Muscle layer of colon (tissue), 2 donors: ENCODE measurements around the gene WSB2.
"Not testable (repeated sequence)": the region's sequence is repeated elsewhere in the genome, so short reads cannot be mapped to it uniquely, and the experiment has no call there.

Experiments used
- H3K27ac ChIP-seq: one replicate; pipeline ENCODE4 v1.7.0; 2013; ENCODE audit warnings: low read depth, mild to moderate bottlenecking, low read length, moderate library complexity
- H3K27me3 ChIP-seq, 2 donors: one replicate each; pipeline ENCODE4 v1.7.0; 2013; ENCODE audit warnings: low read length in 2 of 2, mild to moderate bottlenecking in 2 of 2; ENCODE audit not compliant: insufficient read depth in 2 of 2, control insufficient read depth in 1 of 2
- H3K36me3 ChIP-seq: one replicate; pipeline ENCODE4 v1.7.0; 2013; ENCODE audit warnings: mild to moderate bottlenecking, low read length; ENCODE audit not compliant: insufficient read depth
- H3K4me1 ChIP-seq: one replicate; pipeline ENCODE4 v1.7.0; 2013; ENCODE audit warnings: mild to moderate bottlenecking, low read length; ENCODE audit not compliant: insufficient read depth
- H3K4me3 ChIP-seq, 2 donors: one replicate each; pipeline ENCODE4 v1.7.0; 2013; ENCODE audit warnings: low read length in 2 of 2, low read depth in 1 of 2, mild to moderate bottlenecking in 1 of 2, moderate library complexity in 1 of 2
- H3K9ac ChIP-seq: one replicate; pipeline ENCODE4 v1.7.0; 2013; ENCODE audit warnings: low read length
- H3K9me3 ChIP-seq: one replicate; pipeline ENCODE4 v1.7.0; 2013; ENCODE audit warnings: mild to moderate bottlenecking, low read length
- donor health status: abdominal sarcoma.
- donor health status: Adenocarcinoma of cecum.

WSB2 gene

GRCh38 chr12:118029166-118029565 is 31.8 kb downstream of the WSB2 start:
- Histone ChIP-seq H3K9me3 (no peaks in the 10 kb centered on the region), H3K27ac (no peak overlapping the region), H3K4me1 (no peaks in the 10 kb centered on the region), H3K36me3 (peaks cover 63% of the 10 kb centered on the region), H3K27me3 (no peaks in the 10 kb centered on the region), H3K4me3 (no peak overlapping the region), H3K9ac (no peak overlapping the region)

- H3K9ac ChIP-seq, result no peak overlapping the region
- peaks cover 52% of the 10 kb centered on the region for H3K36me3 ChIP-seq
- H3K4me1 ChIP-seq, result no peaks in the 10 kb centered on the region
- H3K9me3 ChIP-seq, result no peaks in the 10 kb centered on the region
- no peak overlapping the region for H3K27ac ChIP-seq
- no peaks in the 10 kb centered on the region for H3K27me3 ChIP-seq
- H3K4me3 ChIP-seq, result no peak overlapping the region
Observed at GRCh38 chr12:118025168-118025567, 35.8 kb downstream of the WSB2 start.

DNA sequence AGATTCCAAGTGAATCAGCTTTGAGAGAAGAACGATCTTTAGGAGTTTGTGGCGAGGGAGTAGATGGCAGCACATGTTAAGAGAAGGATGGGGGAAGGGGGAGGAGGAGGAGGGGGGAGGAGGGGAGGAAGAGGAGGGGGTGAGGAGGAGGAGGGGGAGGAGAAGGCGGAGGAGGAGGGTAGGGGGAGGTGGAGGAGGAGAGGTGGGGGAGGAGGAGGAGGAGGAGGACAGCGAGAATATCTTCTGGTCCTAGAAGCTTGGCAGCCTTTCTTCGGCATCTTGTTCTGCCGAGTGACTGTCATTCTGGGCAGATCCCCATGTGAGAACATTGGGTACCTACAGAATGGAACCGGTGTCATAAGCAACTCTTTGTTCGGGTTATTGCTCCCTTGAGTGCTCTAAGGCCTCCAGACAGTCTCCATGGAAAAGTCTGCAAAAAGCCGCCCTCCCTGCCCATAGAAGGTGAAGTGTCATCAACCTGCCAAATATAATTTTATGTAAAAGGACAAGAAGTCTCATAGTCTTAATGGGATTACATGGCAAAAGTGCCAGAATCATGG is 37.6 kb downstream of the WSB2 start:
- H3K36me3 ChIP-seq, result peaks cover 59% of the 10 kb centered on the region
- H3K4me1 ChIP-seq, result no peaks in the 10 kb centered on the region
- no peak overlapping the region for H3K27ac ChIP-seq
- H3K9me3 ChIP-seq, result no peaks in the 10 kb centered on the region
- H3K4me3 ChIP-seq, result no peak overlapping the region
- no peak overlapping the region for H3K9ac ChIP-seq
- H3K27me3 ChIP-seq, result no peaks in the 10 kb centered on the region

DNA sequence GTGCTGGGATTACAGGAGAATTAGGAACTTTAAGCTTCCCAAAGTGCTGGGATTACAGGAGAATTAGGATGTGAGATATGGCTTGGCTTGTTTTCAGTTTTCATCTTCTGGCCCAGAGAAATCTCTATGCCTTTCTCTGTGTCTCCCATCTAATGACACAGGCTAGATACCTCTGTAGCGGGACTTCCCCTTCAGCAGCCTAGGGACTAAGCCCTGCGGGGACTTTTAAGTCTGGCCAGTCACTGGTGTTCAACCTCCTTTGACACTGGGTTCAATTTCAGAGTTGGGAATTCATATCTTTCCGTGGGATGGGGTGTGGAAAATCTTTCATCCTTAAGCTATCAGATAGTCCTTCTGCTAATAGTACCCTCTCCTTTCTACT is 38.3 kb downstream of the WSB2 start:
- H3K36me3 ChIP-seq, result peaks cover 59% of the 10 kb centered on the region
- H3K27me3 ChIP-seq, result no peaks in the 10 kb centered on the region
- no peak overlapping the region for H3K27ac ChIP-seq
- no peak overlapping the region for H3K9ac ChIP-seq
- no peaks in the 10 kb centered on the region for H3K9me3 ChIP-seq
- no peaks in the 10 kb centered on the region for H3K4me1 ChIP-seq
- no peak overlapping the region for H3K4me3 ChIP-seq

GRCh38 chr12:118022097-118022727 is 38.8 kb downstream of the WSB2 start:
- H3K4me3 ChIP-seq, H3K27me3 ChIP-seq, H3K9me3 ChIP-seq, H3K9ac ChIP-seq, H3K27ac ChIP-seq, H3K4me1 ChIP-seq: not testable (repeated sequence)
- H3K36me3 ChIP-seq, result peaks cover 59% of the 10 kb centered on the region

- peaks cover 38% of the 10 kb centered on the region for H3K36me3 ChIP-seq
- H3K27me3 ChIP-seq, result no peaks in the 10 kb centered on the region
- no peak overlapping the region for H3K27ac ChIP-seq
- no peaks in the 10 kb centered on the region for H3K9me3 ChIP-seq
- H3K4me3 ChIP-seq, result no peak overlapping the region
- H3K4me1 ChIP-seq, result peaks cover 8% of the 10 kb centered on the region
- H3K9ac ChIP-seq, result no peak overlapping the region
Observed at GRCh38 chr12:118020036-118020435, 40.9 kb downstream of the WSB2 start.

- Histone ChIP-seq H3K36me3 (peaks cover 30% of the 10 kb centered on the region), H3K4me1 (peaks cover 8% of the 10 kb centered on the region), H3K27me3 (no peaks in the 10 kb centered on the region), H3K9ac (no peak overlapping the region), H3K9me3 (no peaks in the 10 kb centered on the region), H3K27ac (no peak overlapping the region), H3K4me3 (no peak overlapping the region)
Observed at GRCh38 chr12:118017926-118018325, 43.1 kb downstream of the WSB2 start.

GRCh38 chr12:118016424-118017264 is 44.3 kb downstream of the WSB2 start, which contains the start of gene RFC5:
RFC5 (plus strand) TSS chr12:118016703; CDS start chr12:118016828, 125 bp downstream.
- Histone ChIP-seq H3K27me3 (no peaks in the 10 kb centered on the region), H3K4me1 (peaks cover 8% of the 10 kb centered on the region), H3K9ac (peak within 1 kb of the TSS; percentile 58), H3K9me3 (no peaks in the 10 kb centered on the region), H3K36me3 (peaks cover 22% of the 10 kb centered on the region), H3K4me3 (peak within 1 kb of the TSS; percentile 69 to 86), H3K27ac (peak within 1 kb of the TSS; percentile 59)

DNA sequence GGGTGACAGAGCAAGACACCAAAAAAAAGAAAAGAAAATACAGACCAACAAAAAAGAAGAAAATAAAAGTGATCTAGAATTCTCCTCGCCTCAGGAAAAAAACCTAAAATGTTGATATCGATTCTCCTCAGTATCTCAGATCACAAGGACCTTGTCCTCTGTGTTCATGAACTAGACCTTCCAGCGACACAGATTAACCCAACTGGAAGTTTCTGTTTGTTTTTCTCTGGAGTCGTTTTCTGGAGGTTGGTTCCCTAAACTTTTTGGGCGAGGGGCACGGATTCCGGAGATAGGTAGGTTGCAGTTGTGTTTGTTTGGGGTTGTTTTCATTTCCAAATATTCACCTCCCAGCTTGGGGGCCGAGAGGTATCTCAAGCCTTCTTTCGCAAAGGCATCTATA is 45.0 kb downstream of the WSB2 start:
- Histone ChIP-seq H3K36me3 (peaks cover 17% of the 10 kb centered on the region), H3K27ac (no peak overlapping the region), H3K9me3 (no peaks in the 10 kb centered on the region), H3K4me1 (peaks cover 8% of the 10 kb centered on the region), H3K4me3 (peak overlapping the region; percentile 69 to 86), H3K27me3 (no peaks in the 10 kb centered on the region), H3K9ac (no peak overlapping the region)

DNA sequence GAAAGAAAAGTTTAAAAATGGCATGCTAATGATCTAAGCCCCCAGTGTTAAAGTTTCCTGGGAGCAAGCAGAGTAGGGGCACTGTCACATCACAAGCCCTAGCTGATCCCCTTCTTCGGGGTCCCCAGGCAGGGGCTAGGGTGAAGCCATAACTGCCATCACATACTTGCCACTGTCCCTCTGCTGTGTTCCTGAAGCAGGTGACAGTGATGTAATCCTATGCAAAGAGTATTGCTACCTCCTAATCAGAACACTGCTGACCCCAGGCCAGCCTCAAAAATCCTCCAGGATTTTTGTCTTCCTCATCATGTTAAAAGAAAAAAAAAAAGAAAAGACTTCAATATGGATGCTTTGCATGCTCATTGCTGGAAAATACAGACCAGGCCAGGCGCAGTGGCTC is 45.7 kb downstream of the WSB2 start:
- H3K9ac ChIP-seq, result no peak overlapping the region
- no peaks in the 10 kb centered on the region for H3K27me3 ChIP-seq
- no peaks in the 10 kb centered on the region for H3K9me3 ChIP-seq
- H3K27ac ChIP-seq, result no peak overlapping the region
- H3K4me1 ChIP-seq, result peaks cover 8% of the 10 kb centered on the region
- H3K4me3 ChIP-seq, result no peak overlapping the region
- H3K36me3 ChIP-seq, result peaks cover 14% of the 10 kb centered on the region

DNA sequence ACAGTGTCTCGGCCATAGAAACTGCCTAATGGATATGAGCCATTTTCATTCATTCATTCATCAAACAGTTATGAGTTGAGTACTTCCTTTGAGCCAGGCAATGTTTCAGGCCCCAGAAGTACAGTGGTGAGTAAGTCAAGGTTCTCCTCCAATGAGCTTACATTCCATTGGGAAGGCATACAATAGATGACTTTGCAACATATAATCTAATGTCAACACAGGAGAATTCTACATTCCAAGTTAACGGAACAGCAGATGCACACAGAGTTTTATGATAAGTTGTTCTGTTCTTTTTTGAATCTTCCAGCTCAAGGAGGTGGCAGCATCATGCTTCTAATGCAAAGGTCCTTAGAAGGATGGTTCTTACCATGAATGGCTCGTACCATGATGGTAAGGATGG is 47.7 kb downstream of the WSB2 start:
- Histone ChIP-seq H3K4me3 (no peak overlapping the region), H3K9me3 (no peaks in the 10 kb centered on the region), H3K36me3 (no peaks in the 10 kb centered on the region), H3K9ac (no peak overlapping the region), H3K4me1 (peaks cover 8% of the 10 kb centered on the region), H3K27ac (no peak overlapping the region), H3K27me3 (no peaks in the 10 kb centered on the region)
